ENCODE results near the gene RYR2.

RYR2 gene

GRCh38 chr1:237032029-237032428 lies 10.0 kb upstream of the RYR2 start:
- DNase-seq (ENCODE audit: low spot score), result no peak

GRCh38 chr1:237033061-237033460 lies 8.9 kb upstream of the RYR2 start:
- no peak for DNase-seq (ENCODE audit: low spot score)

- DNase-seq (ENCODE audit: low spot score), result no peak
Measured at GRCh38 chr1:237033804-237034203, 8.2 kb upstream of the RYR2 start.

- no peak for DNase-seq (ENCODE audit: low spot score)
Measured at GRCh38 chr1:237035759-237036158, 6.2 kb upstream of the RYR2 start.

GRCh38 chr1:237038211-237038610 lies 3.8 kb upstream of the RYR2 start:
- no peak for DNase-seq (ENCODE audit: low spot score)

- no peak for DNase-seq (ENCODE audit: low spot score)
Measured at GRCh38 chr1:237040823-237041222, 1.2 kb upstream of the RYR2 start.

GRCh38 chr1:237041461-237041794 lies 556 bp upstream of the RYR2 start:
- no peak for DNase-seq (ENCODE audit: low spot score)

GRCh38 chr1:237042526-237042891 lies 525 bp downstream of the RYR2 start:
- no peak for DNase-seq (ENCODE audit: low spot score)

GRCh38 chr1:237042892-237043576 lies 1.1 kb downstream of the RYR2 start:
- DNase-seq (ENCODE audit: low spot score), result no peak

- DNase-seq (ENCODE audit: low spot score), result no peak
Measured at GRCh38 chr1:237043846-237044636, 2.1 kb downstream of the RYR2 start.

GRCh38 chr1:237045278-237046016 lies 3.5 kb downstream of the RYR2 start:
- DNase-seq (ENCODE audit: low spot score), result no peak

- DNase-seq (ENCODE audit: low spot score), result no peak
Measured at GRCh38 chr1:237048803-237049202, 6.8 kb downstream of the RYR2 start.

- no peak for DNase-seq (ENCODE audit: low spot score)
Measured at GRCh38 chr1:237050185-237050584, 8.2 kb downstream of the RYR2 start.

GRCh38 chr1:237050915-237051314 lies 8.9 kb downstream of the RYR2 start:
- DNase-seq (ENCODE audit: low spot score), result no peak

GRCh38 chr1:237054313-237054712 lies 12.3 kb downstream of the RYR2 start:
- DNase-seq (ENCODE audit: low spot score), result no peak

GRCh38 chr1:237058470-237058869 lies 16.5 kb downstream of the RYR2 start:
- no peak for DNase-seq (ENCODE audit: low spot score)

- DNase-seq (ENCODE audit: low spot score), result no peak
Measured at GRCh38 chr1:237059244-237059643, 17.3 kb downstream of the RYR2 start.

GRCh38 chr1:237062976-237063375 lies 21.0 kb downstream of the RYR2 start:
- DNase-seq (ENCODE audit: low spot score), result no peak

GRCh38 chr1:237065903-237066302 lies 23.9 kb downstream of the RYR2 start:
- no peak for DNase-seq (ENCODE audit: low spot score)

- no peak for DNase-seq (ENCODE audit: low spot score)
Measured at GRCh38 chr1:237070519-237070918, 28.5 kb downstream of the RYR2 start.

- no peak for DNase-seq (ENCODE audit: low spot score)
Measured at GRCh38 chr1:237071641-237072420, 29.8 kb downstream of the RYR2 start.

- no peak for DNase-seq (ENCODE audit: low spot score)
Measured at GRCh38 chr1:237074371-237075117, 32.6 kb downstream of the RYR2 start.
